Inflammatory macrophage (primary cell): Measurements from ENCODE around the gene LRTM1.

Experiments
- DNase-seq, 2 donors: peaks; one replicate each; pipeline ENCODE4 v3.0.0-alpha.2; 2020 to 2022
- total RNA-seq, 18 experiments: gene quantifications; one replicate each; lab custom pipeline; 2026; ENCODE audit warnings: mixed read lengths in 6 of 18, inconsistent platforms in 2 of 18; lab: John Stamatoyannopoulos, UW

Gene LRTM1
- total RNA-seq: 0 to 0.13 (median 0) reads per million in 18 experiments

- no peak for DNase-seq
Observed at GRCh38 chr3:54928046-54928770, at the start of gene LRTM1. TSS of gene LRTM1 (minus strand) at chr3:54928059. CDS start at chr3:54927911, 148 bp downstream.

DNA sequence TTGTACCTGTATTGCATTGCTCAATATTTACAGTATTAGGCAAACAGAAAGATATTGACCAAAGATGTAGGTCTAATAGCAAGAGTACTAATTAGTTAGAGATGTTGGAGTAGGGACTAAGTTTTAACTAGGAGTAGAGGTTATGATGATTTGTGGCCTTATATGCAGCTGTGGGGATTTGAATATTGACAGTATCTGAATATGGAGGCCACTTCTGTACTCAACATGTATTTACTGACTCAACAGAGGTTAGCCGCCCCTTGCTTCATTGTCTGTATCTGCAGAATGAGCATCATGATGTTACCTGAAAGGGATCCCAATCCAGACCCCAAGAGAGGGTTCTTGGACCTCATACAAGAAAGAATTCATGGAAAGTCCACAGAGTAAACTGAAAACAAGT, 49.6 kb upstream of the LRTM1 start:
- DNase-seq: no peak

GRCh38 chr3:54970895-54971294, 43.0 kb upstream of the LRTM1 start:
- no peak for DNase-seq

GRCh38 chr3:54969652-54970051, 41.8 kb upstream of the LRTM1 start:
- DNase-seq: no peak

GRCh38 chr3:54968546-54969172, 40.8 kb upstream of the LRTM1 start:
- DNase-seq: no peak

DNA sequence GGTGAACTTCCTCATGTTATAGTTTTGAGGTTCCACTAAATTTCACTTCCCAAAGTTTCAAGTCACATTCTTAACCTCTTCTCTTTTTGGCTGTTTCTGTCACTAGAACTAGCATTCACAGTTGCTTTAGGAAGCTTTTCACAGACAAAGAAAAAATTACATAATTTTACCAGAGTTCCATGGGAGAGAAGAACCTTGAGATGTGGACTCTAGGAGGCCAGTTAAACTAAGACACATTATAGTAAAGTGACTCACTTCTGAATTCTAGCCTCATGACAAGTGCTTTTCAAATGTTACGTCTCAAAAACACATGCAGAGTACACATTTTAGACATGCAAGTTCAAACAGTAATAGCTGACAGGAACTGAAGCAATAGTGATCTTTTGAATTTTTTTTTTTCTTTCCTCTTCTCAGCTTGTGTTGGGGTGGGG, 39.9 kb upstream of the LRTM1 start:
- DNase-seq: peak; percentile 57 to 85

DNA sequence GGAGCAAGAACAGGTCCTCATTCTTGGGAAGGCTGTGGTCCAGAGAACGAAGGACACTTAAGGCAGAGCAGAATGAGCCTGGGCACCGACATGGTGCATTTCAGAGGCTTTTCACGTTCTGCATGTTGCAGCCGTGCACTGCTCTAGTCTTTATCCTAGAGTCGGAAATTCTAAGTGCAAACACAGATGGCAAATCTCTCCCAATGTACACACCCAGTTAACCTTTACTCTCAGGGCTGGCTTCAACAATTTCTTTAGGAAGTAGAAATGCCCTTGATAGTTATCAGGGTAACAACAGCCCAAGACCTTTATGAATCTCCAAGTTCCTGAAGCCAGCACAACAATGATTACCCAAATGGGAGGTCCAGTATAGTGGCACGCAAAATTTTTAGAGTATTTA, 39.1 kb upstream of the LRTM1 start:
- DNase-seq: no peak

- no peak for DNase-seq
Observed at GRCh38 chr3:54965746-54966145, 37.9 kb upstream of the LRTM1 start.

DNA sequence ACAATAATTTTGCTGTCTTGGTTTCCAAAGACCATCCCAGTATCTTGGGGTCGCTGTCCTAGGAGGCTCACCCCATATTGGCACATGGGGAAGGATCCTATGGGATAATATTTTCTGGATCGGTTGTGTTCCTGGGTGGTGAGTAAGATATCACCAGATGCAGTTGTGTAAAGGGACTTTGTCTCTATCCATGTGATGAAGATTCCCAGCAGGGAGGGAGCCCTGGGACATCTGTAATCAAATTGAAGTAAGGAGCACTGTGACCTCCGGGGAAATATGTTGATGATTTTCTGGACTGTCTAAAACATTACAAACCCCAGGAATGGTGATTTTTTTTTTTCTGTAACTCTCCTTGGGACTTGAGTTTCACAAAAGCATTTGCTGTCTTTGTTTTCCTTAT, 36.2 kb upstream of the LRTM1 start:
- no peak for DNase-seq

- DNase-seq: peak in 1 of 2 donors; percentile 64
Observed at GRCh38 chr3:54963641-54964040, 35.8 kb upstream of the LRTM1 start.

GRCh38 chr3:54962200-54962599, 34.3 kb upstream of the LRTM1 start:
- no peak for DNase-seq

- DNase-seq: no peak
Observed at GRCh38 chr3:54960701-54961100, 32.8 kb upstream of the LRTM1 start.

DNA sequence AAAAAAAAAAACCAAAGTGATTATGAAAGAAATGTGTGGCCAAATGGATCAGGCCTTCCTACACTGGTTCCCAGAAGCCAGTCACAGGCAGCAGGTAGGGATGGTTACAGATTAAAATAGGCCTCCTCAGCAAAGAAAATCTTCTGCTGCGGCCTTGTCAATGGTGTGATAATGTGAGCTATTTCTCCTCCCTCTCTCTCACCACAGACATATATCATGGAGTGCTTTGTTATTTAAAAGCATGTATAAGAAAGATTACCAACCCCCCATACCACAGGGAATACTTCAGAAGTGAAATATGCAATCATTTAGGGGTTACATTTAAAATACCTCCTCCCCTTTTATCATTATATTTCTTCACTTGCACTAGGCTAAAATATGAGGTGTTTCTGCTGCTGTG, 32.2 kb upstream of the LRTM1 start:
- no peak for DNase-seq

DNA sequence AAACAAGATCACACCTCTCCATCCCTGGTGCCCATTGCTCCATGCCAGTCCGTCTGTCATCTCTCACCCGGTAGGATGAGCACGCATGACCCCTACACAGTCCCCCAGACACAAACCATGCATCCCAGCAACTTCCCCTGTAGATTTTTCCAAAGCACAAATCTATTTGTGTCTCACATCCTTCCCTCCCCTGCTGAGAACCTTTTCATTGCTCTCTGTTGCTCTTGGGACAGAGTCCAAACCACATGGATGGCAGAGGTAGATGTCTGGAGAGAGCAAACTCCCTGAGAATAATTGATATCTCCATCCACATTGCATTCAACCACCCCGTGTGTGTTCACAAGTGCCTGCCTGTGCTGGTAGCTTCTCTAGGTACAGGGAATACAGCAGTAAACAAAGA, 29.9 kb upstream of the LRTM1 start:
- DNase-seq: no peak

DNA sequence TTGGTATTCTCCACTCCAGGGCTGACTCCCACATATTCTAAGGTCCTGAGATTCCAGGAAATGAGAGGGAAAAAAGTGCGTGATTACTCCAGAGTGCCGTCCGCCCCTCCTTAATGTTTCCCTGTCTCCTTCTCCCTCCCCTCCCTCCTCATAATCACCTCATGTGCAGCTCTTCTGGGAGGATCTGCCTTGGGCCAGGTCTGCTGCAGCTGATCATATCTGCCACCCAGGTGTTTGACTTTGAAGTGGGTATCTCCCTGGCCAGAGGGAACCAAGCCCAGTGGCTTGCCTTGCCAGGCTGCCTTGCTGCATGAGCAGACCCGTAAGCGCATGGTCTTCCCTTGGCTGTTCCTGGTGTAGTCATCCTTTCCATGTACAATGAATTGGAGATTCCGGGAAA, 28.1 kb upstream of the LRTM1 start:
- no peak for DNase-seq

DNA sequence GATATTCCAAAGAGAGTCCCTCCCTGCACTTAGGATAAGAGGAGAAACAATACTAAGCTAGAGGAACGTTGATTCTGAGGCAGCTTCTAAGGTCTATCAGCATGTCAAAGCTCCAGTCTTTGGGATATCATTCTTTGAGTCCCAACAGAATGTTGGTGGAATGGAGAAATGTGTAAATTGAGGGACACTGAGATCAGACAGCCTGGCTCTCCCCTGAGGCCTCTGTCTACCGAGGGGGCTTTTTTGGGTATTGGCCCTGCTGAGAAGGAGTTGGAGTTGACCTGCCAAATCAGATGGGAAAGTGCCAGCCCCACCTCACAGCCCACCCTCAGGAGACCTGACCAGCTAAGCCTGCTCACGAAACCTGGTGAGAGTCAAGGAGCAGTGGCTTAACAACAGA, 27.6 kb upstream of the LRTM1 start:
- no peak for DNase-seq

DNA sequence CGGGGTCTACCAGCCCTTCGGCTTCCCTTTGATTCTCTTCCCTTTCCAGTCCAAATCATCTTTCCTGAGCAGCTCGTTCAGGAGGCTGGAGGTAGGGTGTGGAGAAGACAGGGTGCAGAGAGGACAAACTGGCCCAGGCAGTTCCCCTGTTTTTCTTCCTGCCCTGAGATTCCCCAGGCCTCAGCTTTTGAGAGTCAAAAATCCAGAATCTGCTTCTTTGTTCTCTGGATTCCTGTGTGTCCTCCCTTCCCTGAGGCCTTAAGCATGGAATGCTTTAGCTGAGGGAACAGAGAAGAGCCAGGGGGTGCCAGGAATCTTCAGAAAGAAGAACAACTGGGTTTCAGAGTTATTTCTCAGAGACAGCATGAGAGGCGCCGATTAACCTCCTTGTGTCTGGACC, 26.7 kb upstream of the LRTM1 start:
- no peak for DNase-seq

- DNase-seq: no peak
Observed at GRCh38 chr3:54954022-54954421, 26.2 kb upstream of the LRTM1 start.

DNA sequence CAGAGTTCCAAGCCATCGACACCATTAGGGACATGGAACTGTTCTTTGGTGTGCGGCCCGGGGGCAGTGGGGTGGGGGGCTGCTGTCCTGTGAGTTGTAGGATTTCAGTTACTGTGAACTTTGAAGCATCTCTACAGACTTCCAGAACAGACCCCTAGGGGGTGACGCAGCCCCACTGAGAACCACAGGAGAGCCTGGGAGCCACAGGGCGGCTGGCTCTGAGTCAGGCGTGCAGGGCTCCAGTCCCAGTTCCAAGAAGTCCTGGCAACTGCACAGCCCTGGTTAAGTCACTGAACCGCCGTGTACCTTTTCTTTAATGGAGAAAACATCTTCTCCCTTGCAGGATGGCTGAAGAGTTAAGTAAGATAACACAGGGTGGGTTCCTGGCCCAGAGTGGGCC, 23.5 kb upstream of the LRTM1 start:
- peak; percentile 64 to 71 for DNase-seq

GRCh38 chr3:54950391-54951003, 22.6 kb upstream of the LRTM1 start:
- DNase-seq: no peak

GRCh38 chr3:54949491-54950044, 21.7 kb upstream of the LRTM1 start:
- DNase-seq: no peak

- DNase-seq: no peak
Observed at GRCh38 chr3:54941690-54942362, 14.0 kb upstream of the LRTM1 start.

GRCh38 chr3:54940971-54941370, 13.1 kb upstream of the LRTM1 start:
- DNase-seq: no peak
